Cardiac muscle cell (in vitro differentiated cells and primary cell): ENCODE results near the gene HYDIN. TPM values are rescaled to one million over a fixed set of nuclear protein-coding genes. Genes with fewer than 3 reads are reported as not detected.
"Not testable (repeated sequence)": the region's sequence is repeated elsewhere in the genome, so short reads cannot be mapped to it uniquely, and the experiment has no call there.

Source experiments
- DNase-seq, 2 donors: peaks; one replicate each; pipeline versions ENCODE4 v3.0.0 to v3.0.0-alpha.2; 2010 to 2017; ENCODE audit warnings: low read depth in 1 of 2, low spot score in 1 of 2
- H3K27ac ChIP-seq: fragments of 200-600 bp; sonication (generic); 2 replicates; pipeline ENCODE4 v1.5.1; 2016
- H3K27me3 ChIP-seq: fragments of 200-600 bp; sonication (generic); 2 replicates; pipeline ENCODE4 v1.6.0; 2016; ENCODE audit warnings: control low read depth
- H3K36me3 ChIP-seq: fragments of 200-600 bp; sonication (generic); 2 replicates; pipeline ENCODE4 v1.5.1; 2016; ENCODE audit warnings: control low read depth
- H3K4me1 ChIP-seq: fragments of 200-600 bp; sonication (generic); 2 replicates; pipeline ENCODE4 v1.8.1; 2017; ENCODE audit warnings: low read depth, mild to moderate bottlenecking, mixed run types
- H3K4me3 ChIP-seq: fragments of 200-600 bp; sonication (generic); 2 replicates; pipeline ENCODE4 v1.5.1; 2016; ENCODE audit warnings: mild to moderate bottlenecking
- H3K9me3 ChIP-seq: fragments of 200-600 bp; sonication (generic); 2 replicates; pipeline ENCODE4 v1.5.1; 2017; ENCODE audit warnings: low read depth, mild to moderate bottlenecking, control low read depth
- polyA plus RNA-seq: library from polyadenylated mRNA; unstranded; fragments of >200 nt; fragmentation: Nextera tagmentation; extraction: Ambion mirVana; gene quantifications from 2 replicates; pipeline ENCODE4 v1.2.1, GENCODE V29; 2016
- total RNA-seq: library from RNA; depleted of rRNA; stranded (reverse); fragments of >200 nt; gene quantifications from 2 replicates; pipeline ENCODE4 v1.2.3, GENCODE V29; 2016

The HYDIN gene
- total and polyA plus RNA-seq, 2 experiments from 2014 or later, result 1.8 to 2.0 TPM

- H3K27me3 ChIP-seq, H3K4me3 ChIP-seq, DNase-seq, H3K27ac ChIP-seq, H3K4me1 ChIP-seq, H3K9me3 ChIP-seq, H3K36me3 ChIP-seq: not testable (repeated sequence)
Measured at GRCh38 chr16:70968332-70968731, 262.2 kb downstream of the HYDIN start.

GRCh38 chr16:70960169-70960568, 270.4 kb downstream of the HYDIN start:
- H3K4me3 ChIP-seq, H3K27ac ChIP-seq, H3K27me3 ChIP-seq, H3K36me3 ChIP-seq, H3K4me1 ChIP-seq, DNase-seq, H3K9me3 ChIP-seq: not testable (repeated sequence)

- not testable (repeated sequence) for H3K36me3 ChIP-seq, H3K27me3 ChIP-seq, H3K4me3 ChIP-seq, DNase-seq, H3K27ac ChIP-seq, H3K4me1 ChIP-seq, H3K9me3 ChIP-seq
Measured at GRCh38 chr16:70954922-70955321, 275.6 kb downstream of the HYDIN start.

- H3K4me1 ChIP-seq, result not testable (repeated sequence)
Measured at GRCh38 chr16:70953824-70954223, 276.7 kb downstream of the HYDIN start.

GRCh38 chr16:70943551-70943950, 287.0 kb downstream of the HYDIN start:
- H3K9me3 ChIP-seq, H3K27ac ChIP-seq, H3K27me3 ChIP-seq, DNase-seq, H3K36me3 ChIP-seq, H3K4me3 ChIP-seq, H3K4me1 ChIP-seq: not testable (repeated sequence)

More at GRCh38 chr16:70953824-70954223, 276.7 kb downstream of the HYDIN start:
- not testable (repeated sequence) for H3K27ac ChIP-seq, H3K4me3 ChIP-seq, H3K36me3 ChIP-seq, H3K27me3 ChIP-seq, H3K9me3 ChIP-seq, DNase-seq

GRCh38 chr16:70939690-70940359, 290.7 kb downstream of the HYDIN start:
- not testable (repeated sequence) for H3K4me1 ChIP-seq, H3K9me3 ChIP-seq, H3K27me3 ChIP-seq, H3K36me3 ChIP-seq, H3K27ac ChIP-seq, H3K4me3 ChIP-seq, DNase-seq

- H3K27ac ChIP-seq, H3K27me3 ChIP-seq, H3K36me3 ChIP-seq, H3K4me3 ChIP-seq, H3K9me3 ChIP-seq, H3K4me1 ChIP-seq: not testable (repeated sequence)
- peak; percentile 2 to 27 for DNase-seq
Measured at GRCh38 chr16:70936781-70937525, 293.6 kb downstream of the HYDIN start.

GRCh38 chr16:70935325-70935724, 295.2 kb downstream of the HYDIN start:
- H3K36me3 ChIP-seq, H3K27ac ChIP-seq, H3K27me3 ChIP-seq, H3K4me1 ChIP-seq, H3K4me3 ChIP-seq, H3K9me3 ChIP-seq, DNase-seq: not testable (repeated sequence)

- H3K36me3 ChIP-seq, H3K27me3 ChIP-seq, H3K27ac ChIP-seq, H3K4me3 ChIP-seq, DNase-seq, H3K4me1 ChIP-seq, H3K9me3 ChIP-seq: not testable (repeated sequence)
Measured at GRCh38 chr16:70933746-70934145, 296.8 kb downstream of the HYDIN start.

GRCh38 chr16:70930757-70931156, 299.8 kb downstream of the HYDIN start:
- H3K4me3 ChIP-seq, H3K9me3 ChIP-seq, DNase-seq, H3K27me3 ChIP-seq, H3K4me1 ChIP-seq, H3K36me3 ChIP-seq, H3K27ac ChIP-seq: not testable (repeated sequence)

GRCh38 chr16:70922164-70922563, 308.4 kb downstream of the HYDIN start:
- not testable (repeated sequence) for H3K9me3 ChIP-seq, H3K4me3 ChIP-seq, H3K27ac ChIP-seq, H3K36me3 ChIP-seq, H3K27me3 ChIP-seq, H3K4me1 ChIP-seq
- peak in 1 of 2 donors; percentile 14 for DNase-seq

GRCh38 chr16:70920661-70921060, 309.9 kb downstream of the HYDIN start:
- H3K4me1 ChIP-seq, H3K27ac ChIP-seq, H3K36me3 ChIP-seq: not testable (repeated sequence)

GRCh38 chr16:70888208-70888607, 342.3 kb downstream of the HYDIN start:
- H3K36me3 ChIP-seq, H3K4me1 ChIP-seq, H3K9me3 ChIP-seq, H3K27ac ChIP-seq, DNase-seq, H3K4me3 ChIP-seq, H3K27me3 ChIP-seq: not testable (repeated sequence)

More at GRCh38 chr16:70920661-70921060, 309.9 kb downstream of the HYDIN start:
- not testable (repeated sequence) for H3K27me3 ChIP-seq, H3K4me3 ChIP-seq, H3K9me3 ChIP-seq, DNase-seq

GRCh38 chr16:70884652-70885051, 345.9 kb downstream of the HYDIN start:
- H3K4me3 ChIP-seq, H3K27me3 ChIP-seq, H3K4me1 ChIP-seq, H3K36me3 ChIP-seq, H3K9me3 ChIP-seq, DNase-seq, H3K27ac ChIP-seq: not testable (repeated sequence)
